GM23338 (cell line): ENCODE data around the gene SH3RF3.

Source experiments
- CREB1 ChIP-seq: fragments of 250-450 bp; sonication (Bioruptor Pico); IDR thresholded peaks from 2 replicates; pipeline ENCODE4 v1.5.0; 2020; ENCODE audit warnings: low read depth, mild to moderate bottlenecking, moderate library complexity
- EZH2 ChIP-seq: fragments of 200-600 bp; sonication (generic); IDR thresholded peaks from one replicate; pipeline ENCODE4 v1.8.0; 2017; ENCODE audit warnings: antibody characterized with exemption, mild to moderate bottlenecking, low read depth; ENCODE audit not compliant: unreplicated experiment
- EZH2phosphoT487 ChIP-seq: fragments of 200-600 bp; sonication (generic); IDR thresholded peaks from one replicate; pipeline ENCODE4 v1.8.1; 2018; ENCODE audit warnings: antibody characterized with exemption; ENCODE audit not compliant: unreplicated experiment
- JUNB ChIP-seq: IDR thresholded peaks from one replicate; pipeline ENCODE4 v1.6.1; 2016; ENCODE audit warnings: antibody characterized with exemption; ENCODE audit not compliant: unreplicated experiment
- POLR2AphosphoS5 ChIP-seq: IDR thresholded peaks from 2 replicates; pipeline ENCODE4 v1.6.1; 2016; ENCODE audit warnings: antibody characterized with exemption, low read depth
- ZNF114 ChIP-seq: fragments of 250-450 bp; sonication (Bioruptor Pico); IDR thresholded peaks from 2 replicates; pipeline ENCODE4 v1.5.0; 2020; ENCODE audit warnings: mild to moderate bottlenecking, moderate library complexity
- ZNF331 ChIP-seq: fragments of 250-450 bp; sonication (Bioruptor Pico); IDR thresholded peaks from 2 replicates; pipeline ENCODE4 v1.5.0; 2020; ENCODE audit warnings: low read depth, mild to moderate bottlenecking, moderate library complexity
- TF ChIP-seq, protein P1 (sequence below), 2 experiments: fragments of 200-600 bp in 1 of 2; sonication (generic) in 1 of 2; conservative IDR thresholded peaks; 2 replicates each; pipeline versions ENCODE4 v1.5.1 to v1.6.1; 2016 to 2017; ENCODE audit warnings: antibody characterized with exemption in 2 of 2, low read depth in 2 of 2, mild to moderate bottlenecking in 2 of 2, moderate library complexity in 1 of 2
- TF ChIP-seq, protein P2 (sequence below): IDR thresholded peaks from 2 replicates; pipeline ENCODE4 v1.6.1; 2016; ENCODE audit warnings: antibody characterized with exemption
- TF ChIP-seq, protein P3 (sequence below): IDR thresholded peaks from one replicate; pipeline ENCODE4 v1.6.1; 2018; ENCODE audit warnings: antibody characterized with exemption; ENCODE audit not compliant: unreplicated experiment

DNA sequence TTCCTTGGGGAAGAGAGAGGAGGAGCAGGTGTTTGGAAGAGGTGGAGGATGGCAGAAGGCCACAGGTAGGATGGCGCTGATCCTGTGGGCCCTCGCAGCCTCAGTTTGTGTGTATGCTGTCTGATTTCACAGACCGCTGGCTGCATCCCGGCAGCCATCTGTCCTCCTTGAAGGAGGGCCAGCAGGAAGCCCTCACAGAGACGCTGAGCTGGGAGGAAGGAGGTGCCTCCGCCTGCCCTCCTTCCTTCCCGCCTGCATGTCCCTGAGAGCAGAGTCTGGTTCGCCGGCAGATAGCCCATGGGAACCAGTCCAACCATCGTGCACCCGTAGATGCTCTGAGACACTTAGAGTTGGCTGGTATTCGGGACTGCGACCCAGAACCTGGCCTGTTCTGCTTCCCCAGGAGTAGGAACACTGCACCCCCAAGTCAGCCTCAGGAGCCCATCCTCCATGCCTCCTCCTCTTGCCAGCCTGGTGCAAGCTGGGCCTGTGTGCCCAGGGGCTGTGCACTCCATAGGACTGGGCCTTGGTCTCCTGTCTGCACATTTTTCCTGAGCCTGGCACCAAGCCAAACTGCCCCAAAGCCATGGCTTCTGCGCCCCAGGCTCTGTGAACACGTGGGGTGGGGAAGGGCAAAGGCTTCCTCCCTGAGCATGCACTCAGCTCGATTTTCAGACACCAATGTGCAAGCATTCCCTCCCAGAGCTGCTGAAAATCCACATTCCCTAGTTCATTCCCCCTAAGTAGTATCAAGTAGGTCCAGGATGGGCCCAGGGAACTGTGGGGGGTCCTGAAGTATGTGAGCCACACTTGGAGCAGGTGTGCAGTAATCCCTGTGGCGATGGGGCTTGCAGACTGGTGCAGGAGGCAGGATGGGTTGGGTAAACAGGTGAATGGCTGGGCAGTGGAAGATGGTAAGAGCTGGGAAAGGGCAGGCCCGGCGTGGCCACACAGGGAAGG, 369.2 kb downstream of the SH3RF3 start:
- TF ChIP-seq, protein P1, sequence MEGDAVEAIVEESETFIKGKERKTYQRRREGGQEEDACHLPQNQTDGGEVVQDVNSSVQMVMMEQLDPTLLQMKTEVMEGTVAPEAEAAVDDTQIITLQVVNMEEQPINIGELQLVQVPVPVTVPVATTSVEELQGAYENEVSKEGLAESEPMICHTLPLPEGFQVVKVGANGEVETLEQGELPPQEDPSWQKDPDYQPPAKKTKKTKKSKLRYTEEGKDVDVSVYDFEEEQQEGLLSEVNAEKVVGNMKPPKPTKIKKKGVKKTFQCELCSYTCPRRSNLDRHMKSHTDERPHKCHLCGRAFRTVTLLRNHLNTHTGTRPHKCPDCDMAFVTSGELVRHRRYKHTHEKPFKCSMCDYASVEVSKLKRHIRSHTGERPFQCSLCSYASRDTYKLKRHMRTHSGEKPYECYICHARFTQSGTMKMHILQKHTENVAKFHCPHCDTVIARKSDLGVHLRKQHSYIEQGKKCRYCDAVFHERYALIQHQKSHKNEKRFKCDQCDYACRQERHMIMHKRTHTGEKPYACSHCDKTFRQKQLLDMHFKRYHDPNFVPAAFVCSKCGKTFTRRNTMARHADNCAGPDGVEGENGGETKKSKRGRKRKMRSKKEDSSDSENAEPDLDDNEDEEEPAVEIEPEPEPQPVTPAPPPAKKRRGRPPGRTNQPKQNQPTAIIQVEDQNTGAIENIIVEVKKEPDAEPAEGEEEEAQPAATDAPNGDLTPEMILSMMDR (conservative IDR thresholded peaks at IDR 0.05; ENCODE audit: low read depth in 2 of 2), result no peak
- TF ChIP-seq EZH2 (no peak), ZNF331 (no peak), JUNB (no peak), CREB1 (no peak), ZNF114 (no peak), POLR2AphosphoS5 (no peak), EZH2phosphoT487 (no peak)
- TF ChIP-seq, protein P2, sequence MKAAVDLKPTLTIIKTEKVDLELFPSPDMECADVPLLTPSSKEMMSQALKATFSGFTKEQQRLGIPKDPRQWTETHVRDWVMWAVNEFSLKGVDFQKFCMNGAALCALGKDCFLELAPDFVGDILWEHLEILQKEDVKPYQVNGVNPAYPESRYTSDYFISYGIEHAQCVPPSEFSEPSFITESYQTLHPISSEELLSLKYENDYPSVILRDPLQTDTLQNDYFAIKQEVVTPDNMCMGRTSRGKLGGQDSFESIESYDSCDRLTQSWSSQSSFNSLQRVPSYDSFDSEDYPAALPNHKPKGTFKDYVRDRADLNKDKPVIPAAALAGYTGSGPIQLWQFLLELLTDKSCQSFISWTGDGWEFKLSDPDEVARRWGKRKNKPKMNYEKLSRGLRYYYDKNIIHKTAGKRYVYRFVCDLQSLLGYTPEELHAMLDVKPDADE, result no peak
- TF ChIP-seq, protein P3, sequence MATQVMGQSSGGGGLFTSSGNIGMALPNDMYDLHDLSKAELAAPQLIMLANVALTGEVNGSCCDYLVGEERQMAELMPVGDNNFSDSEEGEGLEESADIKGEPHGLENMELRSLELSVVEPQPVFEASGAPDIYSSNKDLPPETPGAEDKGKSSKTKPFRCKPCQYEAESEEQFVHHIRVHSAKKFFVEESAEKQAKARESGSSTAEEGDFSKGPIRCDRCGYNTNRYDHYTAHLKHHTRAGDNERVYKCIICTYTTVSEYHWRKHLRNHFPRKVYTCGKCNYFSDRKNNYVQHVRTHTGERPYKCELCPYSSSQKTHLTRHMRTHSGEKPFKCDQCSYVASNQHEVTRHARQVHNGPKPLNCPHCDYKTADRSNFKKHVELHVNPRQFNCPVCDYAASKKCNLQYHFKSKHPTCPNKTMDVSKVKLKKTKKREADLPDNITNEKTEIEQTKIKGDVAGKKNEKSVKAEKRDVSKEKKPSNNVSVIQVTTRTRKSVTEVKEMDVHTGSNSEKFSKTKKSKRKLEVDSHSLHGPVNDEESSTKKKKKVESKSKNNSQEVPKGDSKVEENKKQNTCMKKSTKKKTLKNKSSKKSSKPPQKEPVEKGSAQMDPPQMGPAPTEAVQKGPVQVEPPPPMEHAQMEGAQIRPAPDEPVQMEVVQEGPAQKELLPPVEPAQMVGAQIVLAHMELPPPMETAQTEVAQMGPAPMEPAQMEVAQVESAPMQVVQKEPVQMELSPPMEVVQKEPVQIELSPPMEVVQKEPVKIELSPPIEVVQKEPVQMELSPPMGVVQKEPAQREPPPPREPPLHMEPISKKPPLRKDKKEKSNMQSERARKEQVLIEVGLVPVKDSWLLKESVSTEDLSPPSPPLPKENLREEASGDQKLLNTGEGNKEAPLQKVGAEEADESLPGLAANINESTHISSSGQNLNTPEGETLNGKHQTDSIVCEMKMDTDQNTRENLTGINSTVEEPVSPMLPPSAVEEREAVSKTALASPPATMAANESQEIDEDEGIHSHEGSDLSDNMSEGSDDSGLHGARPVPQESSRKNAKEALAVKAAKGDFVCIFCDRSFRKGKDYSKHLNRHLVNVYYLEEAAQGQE, result no peak
